PC-3 (cell line): ENCODE results near the gene SEC14L3. TPM values are rescaled to one million over a fixed set of nuclear protein-coding genes. Genes with fewer than 3 reads are reported as not detected.

Source experiments
- ATAC-seq: fragments of 200-7000 bp; cut with Tn5 transposase; 2 replicates; pipeline ENCODE4 v1.9.1; 2020; ENCODE audit warnings: mild to moderate bottlenecking, moderate library complexity
- BruUV-seq: library from RNA; stranded (reverse); fragments of 400-500 nt; replicated peaks from 2 replicates; lab custom pipeline; 2021; lab: Mats Ljungman, UMichigan
- CTCF ChIA-PET: fragments of 300-600 bp; sonication (Branson Sonifier 250); formaldehyde crosslinking; loops from one replicate; lab custom pipeline; 2022; ENCODE audit warnings: antibody characterized with exemption; lab: Charles Lee
- POLR2A ChIA-PET: fragments of 300-600 bp; sonication (Branson Sonifier 250); formaldehyde crosslinking; loops from one replicate; lab custom pipeline; 2022; ENCODE audit warnings: antibody characterized with exemption; ENCODE audit not compliant: unreplicated experiment; lab: Charles Lee
- DNase-seq: peaks from one replicate; pipeline ENCODE4 v3.0.0-alpha.2; 2015
- H2AFZ ChIP-seq: fragments of 300-600 bp; sonication (generic); 2 replicates; pipeline ENCODE4 v1.6.0; 2016; ENCODE audit warnings: antibody characterized with exemption, low read length
- H3F3A ChIP-seq: fragments of 300-600 bp; sonication (generic); one replicate; pipeline ENCODE4 v1.6.0; 2017; ENCODE audit warnings: antibody characterized with exemption, low read length, control low read depth, mild to moderate bottlenecking; ENCODE audit not compliant: unreplicated experiment
- H3K27ac ChIP-seq: fragments of 300-600 bp; sonication (generic); 2 replicates; pipeline ENCODE4 v1.5.1; 2016; ENCODE audit warnings: mild to moderate bottlenecking, low read length
- H3K27me3 ChIP-seq: fragments of 300-600 bp; sonication (generic); 2 replicates; pipeline ENCODE4 v1.6.1; 2016; ENCODE audit warnings: low read length, mixed read lengths
- H3K36me3 ChIP-seq: fragments of 300-600 bp; sonication (generic); 2 replicates; pipeline ENCODE4 v1.6.1; 2016; ENCODE audit warnings: low read depth, mixed run types, low read length, mixed read lengths
- H3K4me1 ChIP-seq: fragments of 300-600 bp; sonication (generic); 2 replicates; pipeline ENCODE4 v1.5.1; 2016; ENCODE audit warnings: low read length; ENCODE audit not compliant: insufficient read depth
- H3K4me2 ChIP-seq: fragments of 300-600 bp; sonication (generic); 2 replicates; pipeline ENCODE4 v1.6.0; 2016; ENCODE audit warnings: low read length
- H3K4me3 ChIP-seq: fragments of 300-600 bp; sonication (generic); 2 replicates; pipeline ENCODE4 v1.5.1; 2016; ENCODE audit warnings: mild to moderate bottlenecking, low read length, mixed read lengths
- H3K79me2 ChIP-seq: fragments of 300-600 bp; sonication (generic); 2 replicates; pipeline ENCODE4 v1.6.1; 2017; ENCODE audit warnings: low read length, mixed read lengths
- H3K9ac ChIP-seq: fragments of 300-600 bp; sonication (generic); 2 replicates; pipeline ENCODE4 v1.6.0; 2016; ENCODE audit warnings: mild to moderate bottlenecking, low read length
- H3K9me2 ChIP-seq: fragments of 300-600 bp; sonication (generic); replicated peaks from 2 replicates; pipeline ENCODE4 v1.6.1; 2016; ENCODE audit warnings: mixed run types, low read length, mixed read lengths
- H3K9me3 ChIP-seq: fragments of 300-600 bp; sonication (generic); 2 replicates; pipeline ENCODE4 v1.6.1; 2016; ENCODE audit warnings: low read length, mixed read lengths
- H4K20me1 ChIP-seq: fragments of 300-600 bp; sonication (generic); 2 replicates; pipeline ENCODE4 v1.6.1; 2016; ENCODE audit warnings: low read length, mixed read lengths
- CTCF ChIP-seq: fragments of 300-600 bp; sonication (generic); conservative IDR thresholded peaks from 2 replicates; pipeline ENCODE4 v1.5.1; 2017; ENCODE audit warnings: antibody characterized with exemption, low read depth, mild to moderate bottlenecking, low read length
- EZH2 ChIP-seq: fragments of 300-600 bp; sonication (generic); IDR thresholded peaks from one replicate; pipeline ENCODE4 v1.6.1; 2017; ENCODE audit warnings: antibody characterized with exemption, mild to moderate bottlenecking, low read length; ENCODE audit not compliant: unreplicated experiment
- EZH2phosphoT487 ChIP-seq: fragments of 300-600 bp; sonication (generic); IDR thresholded peaks from 2 replicates; pipeline ENCODE4 v1.6.1; 2018; ENCODE audit warnings: mild to moderate bottlenecking, antibody characterized with exemption, low read length, borderline replicate concordance
- intact Hi-C: fragments of 100-400 bp; cut with micrococcal nuclease; formaldehyde crosslinking; loops from 2 replicates; pipeline ENCODE4 v1.9.0; 2023
- total RNA-seq: library from RNA; depleted of rRNA; stranded (reverse); fragments of >200 nt; gene quantifications from 2 replicates; pipeline ENCODE4 v1.2.3, GENCODE V29; 2014

Gene SEC14L3
- total RNA-seq, 1 experiment from 2014 or later, result not detected

GRCh38 chr22:30423959-30424533 lies 47.8 kb downstream of the SEC14L3 start:
- Histone ChIP-seq H3K4me1 (peaks cover 55% of the 10 kb centered on the region), H3K4me3 (peak overlapping the region; percentile 71), H2AFZ (peak overlapping the region; percentile 67), H3K9me2 (no peaks in the 10 kb centered on the region), H3K9ac (peak overlapping the region; percentile 93), H3K4me2 (peak overlapping the region; percentile 83), H3K9me3 (no peaks in the 10 kb centered on the region), H4K20me1 (no peaks in the 10 kb centered on the region), H3K36me3 (no peaks in the 10 kb centered on the region; the same call in 1 of the 2 replicates), H3K27me3 (no peaks in the 10 kb centered on the region), H3K79me2 (peaks cover 39% of the 10 kb centered on the region), H3K27ac (peak overlapping the region; percentile 95), H3F3A (no peaks in the 10 kb centered on the region)
- TF ChIP-seq EZH2phosphoT487, result no peak
- TF ChIP-seq CTCF, result no peak
- no peak for TF ChIP-seq EZH2
- intact Hi-C loops, result no loop called here
- DNase-seq (peak; percentile 98), ATAC-seq (peak; percentile 62)
- POLR2A ChIA-PET, result interaction anchor here (0.5 to 1.7 kb wide), 5 partner anchors 27 to 573 kb away, joined by 5 to 7 read pairs (median 5); partner anchors contain the start of gene SEC14L2
- no TSS peak for BruUV-seq
- CTCF ChIA-PET, result interaction anchor here (0.5 to 1.4 kb wide), 4 partner anchors 11 to 27 kb away, joined by 3 to 5 read pairs (median 4); partner anchors contain the start of gene SEC14L2

GRCh38 chr22:30423301-30423958 lies 48.4 kb downstream of the SEC14L3 start:
- TF ChIP-seq CTCF, result no peak
- no peak for TF ChIP-seq EZH2
- TF ChIP-seq EZH2phosphoT487, result no peak
- H3K27ac ChIP-seq, result peak overlapping the region; percentile 95
- H3K9me2 ChIP-seq, result no peaks in the 10 kb centered on the region
- no peak for DNase-seq
- no peaks in the 10 kb centered on the region for H3K9me3 ChIP-seq
- peak overlapping the region; percentile 83 for H3K4me2 ChIP-seq
- peaks cover 39% of the 10 kb centered on the region for H3K79me2 ChIP-seq
- H3K4me1 ChIP-seq, result peaks cover 55% of the 10 kb centered on the region
- H3K4me3 ChIP-seq, result peak overlapping the region; percentile 67
- CTCF ChIA-PET, result interaction anchor here (0.5 to 1.4 kb wide), 4 partner anchors 11 to 135 kb away, joined by 3 to 7 read pairs (median 5); partner anchors contain the start of gene SEC14L2
- intact Hi-C loops, result no loop called here
- BruUV-seq, result TSS peak; percentile 63
- H4K20me1 ChIP-seq, result no peaks in the 10 kb centered on the region
- no peaks in the 10 kb centered on the region for H3F3A ChIP-seq
- H3K36me3 ChIP-seq, result peaks cover 2% of the 10 kb centered on the region; the same call in 1 of the 2 replicates
- no peaks in the 10 kb centered on the region for H3K27me3 ChIP-seq
- ATAC-seq, result peak; percentile 19
- peak overlapping the region; percentile 93 for H3K9ac ChIP-seq
- H2AFZ ChIP-seq, result peak overlapping the region; percentile 57
- POLR2A ChIA-PET, result interaction anchor here (0.5 to 1.7 kb wide), 6 partner anchors 26 to 572 kb away, joined by 3 to 7 read pairs (median 5); partner anchors contain the start of gene SEC14L2
